Left colon (tissue), 2 donors: ENCODE results near the gene MAN1B1. TPM values are rescaled to one million over a fixed set of nuclear protein-coding genes. Genes with fewer than 3 reads are reported as not detected.
A peak's percentile ranks its signal among the peaks of the same experiment; 100 is the strongest.

Source experiments
- ATAC-seq: fragments of 200-7000 bp; cut with Tn5 transposase; one replicate; pipeline ENCODE4 v1.9.1; 2020; ENCODE audit warnings: mild to moderate bottlenecking, moderate library complexity
- DNase-seq, 2 donors: peaks; one replicate each; pipeline ENCODE4 v3.0.0-alpha.2; 2020
- intact Hi-C, 2 donors: fragments of 100-400 bp; cut with DNase I in 1 of 2; cut with micrococcal nuclease in 1 of 2; formaldehyde crosslinking; loops; one replicate each; pipeline versions ENCODE4 v1.11.2 to v1.14.0; 2022; cut with DNase I, micrococcal nuclease
- total RNA-seq, 2 donors: library from RNA; stranded (reverse); fragmentation: NEBNext Ultra II Directional; extraction: Animal tissue kit (Norgen Biotek cat#: 25700); gene quantifications; one replicate each; pipeline ENCODE4 v1.2.1, GENCODE V29; 2021
- donor health status: DM: no; HTN: no; CAD: no.
- donor health status: DM: yes; HTN: yes; CAD: no.

MAN1B1 gene
- total RNA-seq, 2 donors from 2014 or later, result 50.0 to 53.5 TPM

- DNase-seq (no peak), ATAC-seq (no peak)
- intact Hi-C loops, result no loop called here
Observed at GRCh38 chr9:137079401-137079787, 7.4 kb upstream of the MAN1B1 start.

GRCh38 chr9:137080260-137081122 lies 6.3 kb upstream of the MAN1B1 start:
- DNase-seq (no peak), ATAC-seq (no peak)
- intact Hi-C loops, result no loop called here

GRCh38 chr9:137082222-137082924 lies 4.4 kb upstream of the MAN1B1 start:
- ATAC-seq (no peak), DNase-seq (no peak)
- intact Hi-C loops, result no loop called here

- no peak for ATAC-seq
- no peak for DNase-seq
- intact Hi-C loops, result no loop called here
Observed at GRCh38 chr9:137082925-137083290, 3.9 kb upstream of the MAN1B1 start.

GRCh38 chr9:137083394-137084004 lies 3.3 kb upstream of the MAN1B1 start:
- intact Hi-C loops, result no loop called here
- DNase-seq (no peak), ATAC-seq (no peak)

- intact Hi-C loops, result no loop called here
- no peak for ATAC-seq
- no peak for DNase-seq
Observed at GRCh38 chr9:137084526-137084925, 2.3 kb upstream of the MAN1B1 start.

GRCh38 chr9:137085920-137086530 lies 760 bp upstream of the MAN1B1 start:
- peak in 1 of 2 donors; percentile 64 for DNase-seq
- ATAC-seq, result peak; percentile 32
- intact Hi-C loops, result no loop called here

- intact Hi-C loops, result no loop called here
- ATAC-seq, result no peak
- DNase-seq, result no peak
Observed at GRCh38 chr9:137087409-137087925, 682 bp downstream of the MAN1B1 start.

- no peak for ATAC-seq
- intact Hi-C loops, result no loop called here
- DNase-seq, result no peak
Observed at GRCh38 chr9:137088121-137088520, 1.3 kb downstream of the MAN1B1 start.

GRCh38 chr9:137089232-137089947 lies 2.6 kb downstream of the MAN1B1 start:
- intact Hi-C loops, result no loop called here
- DNase-seq, result no peak
- ATAC-seq, result no peak

GRCh38 chr9:137095664-137096517 lies 9.1 kb downstream of the MAN1B1 start:
- ATAC-seq (peak; percentile 49), DNase-seq (peak in 1 of 2 donors; percentile 66)
- intact Hi-C loops, result no loop called here

- no peak for ATAC-seq
- DNase-seq, result no peak
- intact Hi-C loops, result no loop called here
Observed at GRCh38 chr9:137096785-137097546, 10.2 kb downstream of the MAN1B1 start.

- intact Hi-C loops, result no loop called here
- ATAC-seq (no peak), DNase-seq (no peak)
Observed at GRCh38 chr9:137097761-137098462, 11.1 kb downstream of the MAN1B1 start.

GRCh38 chr9:137099231-137099630 lies 12.4 kb downstream of the MAN1B1 start:
- ATAC-seq (no peak), DNase-seq (no peak)
- intact Hi-C loops, result no loop called here

- ATAC-seq, result no peak
- no peak for DNase-seq
- intact Hi-C loops, result no loop called here
Observed at GRCh38 chr9:137103206-137103999, 16.6 kb downstream of the MAN1B1 start.
